Lung (tissue), 12 donors: Measurements from ENCODE around the gene SMAP1. TPM values are rescaled to one million over a fixed set of nuclear protein-coding genes. Genes with fewer than 3 reads are reported as not detected.

ENCODE experiments used
- ATAC-seq: fragments of 200-7000 bp; cut with Tn5 transposase; one replicate; pipeline ENCODE4 v1.9.1; 2020; ENCODE audit warnings: moderate number of reproducible peaks; ENCODE audit not compliant: insufficient read depth, low FRiP score
- DNase-seq, 3 donors: peaks; one replicate each; pipeline ENCODE4 v3.0.0-alpha.2; 2013 to 2017
- H3K27ac ChIP-seq, 2 donors: one replicate each; pipeline ENCODE4 v1.5.1; 2013; ENCODE audit warnings: mild to moderate bottlenecking in 2 of 2, moderate library complexity in 2 of 2, control low read depth in 1 of 2, inconsistent platforms in 1 of 2, low read depth in 1 of 2, low read length in 1 of 2
- H3K27me3 ChIP-seq, 3 donors: one replicate each; pipeline ENCODE4 v1.5.1; 2013; ENCODE audit warnings: low read length in 2 of 3; ENCODE audit not compliant: control insufficient read depth in 3 of 3, insufficient read depth in 3 of 3
- H3K36me3 ChIP-seq, 4 donors: one replicate each; pipeline ENCODE4 v1.5.1; 2013; ENCODE audit warnings: low read length in 4 of 4, mild to moderate bottlenecking in 1 of 4, moderate library complexity in 1 of 4; ENCODE audit not compliant: control insufficient read depth in 4 of 4, insufficient read depth in 4 of 4
- H3K4me1 ChIP-seq, 5 donors: one replicate each; pipeline ENCODE4 v1.5.1; 2013; ENCODE audit warnings: low read length in 5 of 5, mild to moderate bottlenecking in 2 of 5, moderate library complexity in 1 of 5; ENCODE audit not compliant: control insufficient read depth in 5 of 5, insufficient read depth in 5 of 5
- H3K4me3 ChIP-seq: one replicate; pipeline ENCODE4 v1.5.1; 2013; ENCODE audit warnings: mild to moderate bottlenecking, control low read depth, moderate library complexity
- H3K9ac ChIP-seq, 2 donors: one replicate each; pipeline ENCODE4 v1.5.1; 2013; ENCODE audit warnings: low read length in 2 of 2, control low read depth in 1 of 2; ENCODE audit not compliant: insufficient read depth in 1 of 2
- H3K9me3 ChIP-seq, 4 donors: one replicate each; pipeline ENCODE4 v1.5.1; 2013; ENCODE audit warnings: low read length in 3 of 4, mild to moderate bottlenecking in 1 of 4, moderate library complexity in 1 of 4; ENCODE audit not compliant: control insufficient read depth in 4 of 4, insufficient read depth in 3 of 4
- CTCF ChIP-seq: IDR thresholded peaks from 2 replicates; pipeline ENCODE4 v1.5.1; 2012; ENCODE audit warnings: mild to moderate bottlenecking; ENCODE audit errors: control extremely low read depth, extremely low read depth
- WGBS, 2 donors: extraction: QIAGEN DNeasy Blood & Tissue Kit; methylation state at CpG; one replicate each; pipeline ENCODE4 v1.1.7; 2013; 5-methylcytosine and 5-hydroxymethylcytosine counted together
- polyA plus RNA-seq, 2 donors: library from polyadenylated mRNA; stranded (reverse); fragments of 200-250 nt; gene quantifications; one replicate each; pipeline ENCODE4 v1.2.1, GENCODE V29; 2013
- total RNA-seq, 2 donors: library from RNA; depleted of rRNA in 1 of 2; stranded (reverse); fragments of >200 nt in 1 of 2; gene quantifications; one replicate each; pipeline ENCODE4 v1.2.1, GENCODE V29; 2014 to 2021
- donor health status: control.
- donor health status: control.
- donor health status: Bipolar disorder and iron deficiency.
- donor health status: healthy.
- donor health status: DM: yes; HTN: yes; CAD: no.

The SMAP1 gene
- total and polyA plus RNA-seq, 4 donors: 16.5 to 31.8 (median 19.6) TPM

DNA sequence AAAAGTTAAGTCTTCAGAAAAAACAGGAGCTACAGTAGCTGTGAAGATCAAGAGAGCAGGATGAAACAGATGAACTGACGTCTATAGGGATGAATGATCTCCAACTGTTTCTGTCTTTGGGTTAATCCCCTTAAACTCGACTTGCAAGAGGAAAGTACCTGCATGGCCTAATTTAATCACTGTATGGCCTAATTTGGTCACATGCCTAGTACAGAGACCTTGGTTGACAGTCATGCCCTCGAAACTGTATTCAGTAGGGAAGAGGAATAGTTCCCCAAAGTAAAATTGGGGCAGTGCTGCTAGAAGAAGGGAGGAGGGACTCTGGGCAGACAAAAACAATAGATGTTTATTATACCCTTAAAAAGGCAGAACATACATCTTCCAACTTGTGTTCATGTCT, 10.0 kb upstream of the SMAP1 start:
- 71 to 77% methylated on average over 3 of the region's 3 CpGs for WGBS, 2 donors
- H3K9me3 ChIP-seq: no peaks in the 10 kb centered on the region
- no peaks in the 10 kb centered on the region for H3K4me1 ChIP-seq
- no peak for TF ChIP-seq CTCF
- H3K9ac ChIP-seq: no peak overlapping the region
- no peak for DNase-seq
- no peak overlapping the region for H3K4me3 ChIP-seq
- no peak overlapping the region for H3K27ac ChIP-seq
- no peaks in the 10 kb centered on the region for H3K27me3 ChIP-seq
- H3K36me3 ChIP-seq: no peaks in the 10 kb centered on the region
- ATAC-seq: no peak

DNA sequence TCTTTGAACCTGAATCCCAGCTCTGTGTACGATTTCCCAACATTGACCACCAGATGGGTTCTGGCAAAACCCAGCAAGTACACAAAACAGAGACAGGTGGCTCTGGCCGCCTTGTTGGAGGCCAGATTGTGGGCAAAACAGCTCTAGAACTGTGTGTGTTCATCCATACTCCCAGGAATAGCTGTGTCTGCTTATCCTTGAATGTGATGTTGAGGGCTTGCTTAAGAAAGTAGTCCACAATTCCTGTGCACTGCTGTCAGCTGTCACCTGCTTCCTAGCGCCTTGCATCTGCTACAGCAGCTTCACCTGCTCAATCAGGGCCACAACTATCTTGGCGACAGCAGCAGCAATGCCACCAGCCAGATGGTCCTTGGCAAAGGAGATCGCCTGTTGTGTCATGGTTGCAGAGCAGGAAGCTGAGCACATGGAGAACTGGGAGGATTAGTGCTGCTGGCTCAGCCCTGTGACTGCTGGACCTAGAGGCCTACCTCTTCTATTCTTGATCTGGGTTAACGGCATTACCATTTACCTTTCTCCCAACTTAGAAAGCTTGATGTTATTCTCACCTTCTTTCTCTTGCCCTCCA, 3.7 kb upstream of the SMAP1 start:
- peak overlapping the region in 1 of 2 donors; percentile 51 for H3K27ac ChIP-seq
- peaks cover 0 to 14% (median 5%) of the 10 kb centered on the region in 5 donors for H3K4me1 ChIP-seq
- ATAC-seq: no peak
- no peak overlapping the region for H3K9ac ChIP-seq
- H3K27me3 ChIP-seq: no peaks in the 10 kb centered on the region
- H3K9me3 ChIP-seq: no peaks in the 10 kb centered on the region
- H3K4me3 ChIP-seq: no peak overlapping the region
- no peak for TF ChIP-seq CTCF
- WGBS, 2 donors: 91 to 94% methylated on average over 6 of the region's 6 CpGs
- no peak for DNase-seq
- no peaks in the 10 kb centered on the region for H3K36me3 ChIP-seq

- peaks cover 0 to 18% (median 6%) of the 10 kb centered on the region in 5 donors for H3K4me1 ChIP-seq
- no peaks in the 10 kb centered on the region for H3K27me3 ChIP-seq
- DNase-seq: no peak
- ATAC-seq: no peak
- no peaks in the 10 kb centered on the region for H3K9me3 ChIP-seq
- no peaks in the 10 kb centered on the region for H3K36me3 ChIP-seq
- peak overlapping the region in 1 of 2 donors; percentile 94 for H3K27ac ChIP-seq
- TF ChIP-seq CTCF: no peak
- 65 to 67% methylated on average over 6 of the region's 6 CpGs for WGBS, 2 donors
- no peak overlapping the region for H3K9ac ChIP-seq
- H3K4me3 ChIP-seq: no peak overlapping the region
Observed at GRCh38 chr6:70666706-70667105, 977 bp upstream of the SMAP1 start.

DNA sequence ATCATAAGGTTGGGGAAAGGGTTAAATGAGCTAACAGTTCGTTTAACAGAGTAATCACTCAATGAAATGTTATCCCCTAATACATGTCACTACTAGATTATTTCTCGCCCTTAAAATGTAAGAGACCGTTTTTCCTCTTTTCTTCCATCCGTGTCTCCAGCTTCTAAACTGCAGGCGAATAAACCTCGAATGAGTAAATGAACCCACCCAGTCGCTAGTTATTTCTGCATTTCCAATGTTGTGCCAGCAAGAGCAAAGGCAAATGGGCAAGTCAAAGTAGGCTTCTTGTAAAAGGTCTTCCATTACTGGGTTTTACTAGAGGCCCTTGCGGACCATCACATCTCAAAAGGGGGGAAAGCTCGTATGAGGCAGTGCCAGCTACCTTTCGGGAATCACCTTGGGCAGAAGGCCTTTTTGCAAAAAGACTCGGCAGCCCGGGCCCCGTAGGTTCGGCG, 400 bp upstream of the SMAP1 start:
- Histone ChIP-seq H3K9ac (peak overlapping the region; percentile 29 to 85), H3K27me3 (no peaks in the 10 kb centered on the region), H3K27ac (peak overlapping the region; percentile 92 to 94), H3K4me3 (peak overlapping the region; percentile 68), H3K4me1 (peaks cover 0 to 18% (median 6%) of the 10 kb centered on the region in 5 donors), H3K9me3 (no peaks in the 10 kb centered on the region), H3K36me3 (no peaks in the 10 kb centered on the region)
- no peak for TF ChIP-seq CTCF
- DNase-seq (no peak), ATAC-seq (no peak)
- WGBS, 2 donors: 8 to 16% methylated on average over 15 of the region's 15 CpGs
